H1 (cell line): ENCODE data around the gene MYO3A.

Experiments used
- POLR2A ChIP-seq, 2 experiments: IDR thresholded peaks; 1 replicate in 1 of 2; 2 replicates in 1 of 2; pipeline ENCODE4 v1.6.1; 2011; ENCODE audit warnings: low read depth in 2 of 2, low read length in 2 of 2, mild to moderate bottlenecking in 2 of 2; ENCODE audit errors: control extremely low read depth in 1 of 2
- SIRT6 ChIP-seq: IDR thresholded peaks from one replicate; pipeline ENCODE4 v1.7.1; 2012; ENCODE audit warnings: low read length, inconsistent platforms
- TAF7 ChIP-seq: optimal IDR thresholded peaks from 2 replicates; pipeline ENCODE3; 2011; ENCODE audit warnings: low read depth, mild to moderate bottlenecking, inconsistent platforms, low read length, moderate library complexity, borderline replicate concordance
- TF ChIP-seq, protein P1 (sequence below), 3 experiments: IDR thresholded peaks; 1 replicate in 2 of 3; 2 replicates in 1 of 3; pipeline versions ENCODE4 v1.5.1 to v1.6.1; 2011; ENCODE audit warnings: low read length in 3 of 3, mild to moderate bottlenecking in 3 of 3, inconsistent platforms in 2 of 3, low read depth in 1 of 3, moderate library complexity in 1 of 3; ENCODE audit not compliant: insufficient read depth in 1 of 3; ENCODE audit errors: control extremely low read depth in 1 of 3

DNA sequence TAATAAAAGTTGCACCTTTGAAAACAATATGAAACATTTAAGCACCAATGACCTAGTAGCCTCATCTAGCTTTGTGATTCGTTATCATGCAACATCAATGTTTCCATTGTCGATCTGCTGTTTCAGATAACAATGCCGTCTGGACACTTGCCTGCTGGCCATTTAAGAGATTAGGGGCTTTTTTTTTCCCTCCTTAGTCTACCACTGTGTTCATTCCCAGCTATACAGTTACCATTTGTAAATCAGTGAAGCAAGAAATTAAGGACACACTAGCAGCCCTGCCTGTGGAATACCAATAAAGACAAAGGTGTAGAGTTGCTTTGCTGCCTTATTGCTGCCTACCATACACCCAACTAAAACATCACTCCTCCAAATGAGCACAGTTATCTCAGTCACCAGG, 37.6 kb upstream of the MYO3A start:
- TF ChIP-seq, protein P1, sequence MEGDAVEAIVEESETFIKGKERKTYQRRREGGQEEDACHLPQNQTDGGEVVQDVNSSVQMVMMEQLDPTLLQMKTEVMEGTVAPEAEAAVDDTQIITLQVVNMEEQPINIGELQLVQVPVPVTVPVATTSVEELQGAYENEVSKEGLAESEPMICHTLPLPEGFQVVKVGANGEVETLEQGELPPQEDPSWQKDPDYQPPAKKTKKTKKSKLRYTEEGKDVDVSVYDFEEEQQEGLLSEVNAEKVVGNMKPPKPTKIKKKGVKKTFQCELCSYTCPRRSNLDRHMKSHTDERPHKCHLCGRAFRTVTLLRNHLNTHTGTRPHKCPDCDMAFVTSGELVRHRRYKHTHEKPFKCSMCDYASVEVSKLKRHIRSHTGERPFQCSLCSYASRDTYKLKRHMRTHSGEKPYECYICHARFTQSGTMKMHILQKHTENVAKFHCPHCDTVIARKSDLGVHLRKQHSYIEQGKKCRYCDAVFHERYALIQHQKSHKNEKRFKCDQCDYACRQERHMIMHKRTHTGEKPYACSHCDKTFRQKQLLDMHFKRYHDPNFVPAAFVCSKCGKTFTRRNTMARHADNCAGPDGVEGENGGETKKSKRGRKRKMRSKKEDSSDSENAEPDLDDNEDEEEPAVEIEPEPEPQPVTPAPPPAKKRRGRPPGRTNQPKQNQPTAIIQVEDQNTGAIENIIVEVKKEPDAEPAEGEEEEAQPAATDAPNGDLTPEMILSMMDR (IDR thresholded peaks at IDR 0.05; ENCODE audit: control extremely low read depth in 1 of 3, insufficient read depth in 1 of 3, low read depth in 1 of 3, low read length in 3 of 3), result no peak
- TF ChIP-seq SIRT6 (no peak), POLR2A (IDR thresholded peaks at IDR 0.05; ENCODE audit: control extremely low read depth in 1 of 2, low read depth in 2 of 2, low read length in 2 of 2) (no peak), TAF7 (no peak)
